ENCODE data around the gene ITPR2. TPM values are rescaled to one million over a fixed set of nuclear protein-coding genes. Genes with fewer than 3 reads are reported as not detected.

ITPR2 gene
- total RNA-seq, 1 experiment from 2014 or later, result 26.0 TPM

DNA sequence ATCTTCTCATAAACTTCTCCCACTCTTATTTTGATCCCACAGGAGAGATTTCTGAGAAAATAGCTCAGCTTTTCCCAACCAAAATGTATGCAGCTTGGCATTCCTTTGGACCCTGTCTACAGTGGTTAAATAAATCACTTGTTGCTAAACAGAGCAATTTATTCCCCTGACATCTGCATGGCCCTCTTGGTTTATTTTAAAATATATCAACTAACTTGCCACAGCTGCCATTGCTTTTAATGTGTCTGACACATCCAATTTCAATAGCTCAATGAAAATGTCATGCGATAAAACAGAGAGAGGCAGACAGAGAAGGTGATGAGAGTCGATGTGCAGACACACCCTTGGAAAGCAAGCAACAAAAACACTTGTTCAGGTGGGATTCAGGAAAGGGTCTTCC, 509.3 kb downstream of the ITPR2 start:
- no peaks in the 10 kb centered on the region for H3K36me3 ChIP-seq (ENCODE audit: low read depth)
- no peak for DNase-seq
- TF ChIP-seq, protein P1, sequence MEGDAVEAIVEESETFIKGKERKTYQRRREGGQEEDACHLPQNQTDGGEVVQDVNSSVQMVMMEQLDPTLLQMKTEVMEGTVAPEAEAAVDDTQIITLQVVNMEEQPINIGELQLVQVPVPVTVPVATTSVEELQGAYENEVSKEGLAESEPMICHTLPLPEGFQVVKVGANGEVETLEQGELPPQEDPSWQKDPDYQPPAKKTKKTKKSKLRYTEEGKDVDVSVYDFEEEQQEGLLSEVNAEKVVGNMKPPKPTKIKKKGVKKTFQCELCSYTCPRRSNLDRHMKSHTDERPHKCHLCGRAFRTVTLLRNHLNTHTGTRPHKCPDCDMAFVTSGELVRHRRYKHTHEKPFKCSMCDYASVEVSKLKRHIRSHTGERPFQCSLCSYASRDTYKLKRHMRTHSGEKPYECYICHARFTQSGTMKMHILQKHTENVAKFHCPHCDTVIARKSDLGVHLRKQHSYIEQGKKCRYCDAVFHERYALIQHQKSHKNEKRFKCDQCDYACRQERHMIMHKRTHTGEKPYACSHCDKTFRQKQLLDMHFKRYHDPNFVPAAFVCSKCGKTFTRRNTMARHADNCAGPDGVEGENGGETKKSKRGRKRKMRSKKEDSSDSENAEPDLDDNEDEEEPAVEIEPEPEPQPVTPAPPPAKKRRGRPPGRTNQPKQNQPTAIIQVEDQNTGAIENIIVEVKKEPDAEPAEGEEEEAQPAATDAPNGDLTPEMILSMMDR (conservative IDR thresholded peaks at IDR 0.05), result no peak
- TF ChIP-seq EZH2 (IDR thresholded peaks at IDR 0.05; ENCODE audit: low read depth), result no peak
- no peaks in the 10 kb centered on the region for H4K20me1 ChIP-seq (ENCODE audit: insufficient read depth)
- H3K9me3 ChIP-seq (ENCODE audit: insufficient read depth, low read depth), result peaks cover 14% of the 10 kb centered on the region; the same call in 1 of the 2 replicates
- H3K27ac ChIP-seq, result no peak overlapping the region
- BruUV-seq (replicated peaks), result no TSS peak
- H3K4me2 ChIP-seq, result no peak overlapping the region
- H3K27me3 ChIP-seq (ENCODE audit: insufficient read depth, low read depth), result no peaks in the 10 kb centered on the region
- no peaks in the 10 kb centered on the region for H3K9me2 ChIP-seq (ENCODE audit: insufficient read depth)
- H3K4me1 ChIP-seq (replicated peaks; ENCODE audit: insufficient read depth), result peaks cover 13% of the 10 kb centered on the region
- ChIA-PET POLR2A (ENCODE audit: unreplicated experiment) (no interaction called here), CTCF (no interaction called here)
- no peaks in the 10 kb centered on the region for H3K79me2 ChIP-seq (ENCODE audit: low read depth)
- intact Hi-C loops (cut with micrococcal nuclease; ENCODE audit: unreplicated experiment), result no loop called here
- no peak overlapping the region for H2AFZ ChIP-seq
- no peak overlapping the region for H3K4me3 ChIP-seq
- H3F3A ChIP-seq (ENCODE audit: insufficient read depth, low read depth), result no peaks in the 10 kb centered on the region

DNA sequence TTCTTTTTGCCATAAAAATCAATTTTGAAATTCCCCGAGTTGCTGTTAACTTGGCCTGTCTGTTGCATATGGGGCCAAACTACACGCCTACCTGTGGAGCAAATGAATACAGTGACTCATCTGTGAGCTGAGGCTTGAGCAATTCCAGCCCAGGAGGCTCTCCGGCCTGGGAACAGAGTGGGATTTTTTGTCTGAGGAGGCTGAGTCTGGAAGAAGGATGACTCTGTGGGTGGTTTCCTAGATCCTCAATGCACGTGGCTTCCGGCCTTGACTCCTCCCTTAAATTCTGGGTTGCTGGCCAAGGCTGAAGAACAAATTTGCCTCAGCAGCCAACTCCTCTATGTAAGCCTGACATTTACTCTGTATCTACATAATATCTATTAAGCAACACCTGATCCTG, 513.5 kb downstream of the ITPR2 start:
- no peaks in the 10 kb centered on the region for H3K9me2 ChIP-seq (ENCODE audit: insufficient read depth)
- no peaks in the 10 kb centered on the region for H3K36me3 ChIP-seq (ENCODE audit: low read depth)
- no peak overlapping the region for H3K4me3 ChIP-seq
- no peaks in the 10 kb centered on the region for H4K20me1 ChIP-seq (ENCODE audit: insufficient read depth)
- TF ChIP-seq, protein P1 (conservative IDR thresholded peaks at IDR 0.05), result no peak
- no peak for TF ChIP-seq EZH2 (IDR thresholded peaks at IDR 0.05; ENCODE audit: low read depth)
- intact Hi-C loops (cut with micrococcal nuclease; ENCODE audit: unreplicated experiment), result loop anchor here (5.0 kb wide), 1 partner anchor 72 kb away; no protein-coding TSS in a partner anchor
- no peaks in the 10 kb centered on the region for H3K79me2 ChIP-seq (ENCODE audit: low read depth)
- H3K4me1 ChIP-seq (replicated peaks; ENCODE audit: insufficient read depth), result peaks cover 21% of the 10 kb centered on the region
- peaks cover 8% of the 10 kb centered on the region; the same call in 1 of the 2 replicates for H3F3A ChIP-seq (ENCODE audit: insufficient read depth, low read depth)
- H3K4me2 ChIP-seq, result peak overlapping the region; percentile 20
- CTCF ChIA-PET, result no interaction called here
- no peak overlapping the region for H2AFZ ChIP-seq
- H3K27ac ChIP-seq, result peak overlapping the region; percentile 16
- POLR2A ChIA-PET (ENCODE audit: unreplicated experiment), result interaction anchor here (0.6 to 0.7 kb wide), 3 partner anchors 21 to 1381 kb away, joined by 3 to 5 read pairs (median 3); no protein-coding TSS in a partner anchor
- peaks cover 14% of the 10 kb centered on the region; the same call in 1 of the 2 replicates for H3K9me3 ChIP-seq (ENCODE audit: insufficient read depth, low read depth)
- BruUV-seq (replicated peaks), result no TSS peak
- DNase-seq, result peak; percentile 66 to 69
- no peaks in the 10 kb centered on the region for H3K27me3 ChIP-seq (ENCODE audit: insufficient read depth, low read depth)

DNA sequence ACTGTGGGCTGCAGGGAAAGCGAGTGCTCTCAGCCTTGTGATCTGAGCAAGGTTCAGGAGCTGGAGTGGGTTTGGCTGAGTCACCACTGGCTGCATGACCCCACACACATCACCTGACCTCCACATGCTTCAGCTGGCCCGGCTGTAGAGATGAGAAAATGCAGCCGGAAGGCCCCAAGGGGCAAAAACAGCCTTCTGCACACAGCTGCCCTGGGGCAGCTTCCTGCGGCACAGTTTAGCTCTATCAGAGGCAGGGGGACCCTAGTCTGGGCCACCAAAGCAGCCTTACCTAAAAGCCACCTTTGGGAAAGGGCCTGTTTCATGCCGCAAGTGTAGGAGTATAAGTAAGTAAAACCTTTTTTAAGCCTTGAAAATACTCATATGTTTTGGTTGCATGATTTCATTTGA, 514.3 kb downstream of the ITPR2 start:
- ChIA-PET POLR2A (ENCODE audit: unreplicated experiment) (interaction anchor here (0.5 to 1.1 kb wide), 4 partner anchors 19 to 118 kb away, joined by 3 to 10 read pairs (median 4); no protein-coding TSS in a partner anchor), CTCF (interaction anchor here (0.9 kb wide), 1 partner anchor 79 kb away, joined by 3 read pairs; no protein-coding TSS in a partner anchor)
- no peaks in the 10 kb centered on the region for H3K27me3 ChIP-seq (ENCODE audit: insufficient read depth, low read depth)
- no peaks in the 10 kb centered on the region for H3K79me2 ChIP-seq (ENCODE audit: low read depth)
- no peak overlapping the region for H2AFZ ChIP-seq
- H3K4me1 ChIP-seq (replicated peaks; ENCODE audit: insufficient read depth), result peaks cover 21% of the 10 kb centered on the region
- H3K9me2 ChIP-seq (ENCODE audit: insufficient read depth), result no peaks in the 10 kb centered on the region
- peaks cover 8% of the 10 kb centered on the region; the same call in 1 of the 2 replicates for H3F3A ChIP-seq (ENCODE audit: insufficient read depth, low read depth)
- peak overlapping the region; percentile 16 for H3K27ac ChIP-seq
- peaks cover 15% of the 10 kb centered on the region; the same call in 1 of the 2 replicates for H3K9me3 ChIP-seq (ENCODE audit: insufficient read depth, low read depth)
- H4K20me1 ChIP-seq (ENCODE audit: insufficient read depth), result no peaks in the 10 kb centered on the region
- peak overlapping the region; percentile 37; the same call in 1 of the 2 replicates for H3K4me2 ChIP-seq
- H3K4me3 ChIP-seq, result no peak overlapping the region
- DNase-seq, result peak in 1 of 2 experiments; percentile 59
- BruUV-seq (replicated peaks), result no TSS peak
- H3K36me3 ChIP-seq (ENCODE audit: low read depth), result no peaks in the 10 kb centered on the region
- TF ChIP-seq, protein P1 (conservative IDR thresholded peaks at IDR 0.05), result no peak
- no peak for TF ChIP-seq EZH2 (IDR thresholded peaks at IDR 0.05; ENCODE audit: low read depth)
- intact Hi-C loops (cut with micrococcal nuclease; ENCODE audit: unreplicated experiment), result loop anchor here (1.0 to 5.0 kb wide), 2 partner anchors 71 to 192 kb away; no protein-coding TSS in a partner anchor

Data from PC-9 (cell line).